ENCODE results near the gene ASB18. TPM values are rescaled to one million over a fixed set of nuclear protein-coding genes. Genes with fewer than 3 reads are reported as not detected.
A peak's percentile ranks its signal among the peaks of the same experiment; 100 is the strongest.

Gene ASB18
- total and polyA plus RNA-seq, 2 donors from 2014 or later: not detected

DNA sequence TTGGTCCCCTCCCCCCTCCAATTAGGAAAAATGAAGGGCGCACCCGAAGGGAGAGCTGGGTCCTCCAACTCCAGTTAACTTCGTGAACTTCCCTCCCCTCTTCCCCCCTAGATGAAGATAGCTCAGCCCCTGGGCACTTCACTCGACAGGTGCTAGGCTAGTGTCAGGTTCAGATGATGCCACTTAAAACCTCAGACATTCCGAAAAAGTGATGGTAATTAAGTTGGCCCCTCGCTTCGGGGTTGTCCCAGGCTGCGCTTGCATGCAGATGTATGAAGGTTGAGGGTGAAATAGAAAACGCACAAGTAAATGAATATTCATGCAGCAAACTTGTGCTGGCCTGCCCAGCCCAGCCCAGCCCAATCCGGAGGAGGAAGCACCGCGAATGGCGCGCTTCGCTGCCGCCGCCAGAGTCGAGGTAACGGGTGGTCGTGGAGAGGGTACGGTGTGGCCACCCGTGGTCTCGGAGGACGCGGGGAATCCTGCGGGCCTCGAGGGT lies 93.0 kb downstream of the ASB18 start:
- FAIRE-seq: no peak
- H3K4me3 ChIP-seq (ENCODE audit: low read length in 3 of 3): no peak overlapping the region
- H3K4me1 ChIP-seq (ENCODE audit: control insufficient read depth in 2 of 3, insufficient read depth in 2 of 3, low read depth in 1 of 3, low read length in 3 of 3): peaks cover 0 to 9% (median 0%) of the 10 kb centered on the region in 3 donors
- H3K9ac ChIP-seq (ENCODE audit: low read length in 3 of 3): no peak overlapping the region
- H3K27ac ChIP-seq (ENCODE audit: low read depth in 2 of 2, low read length in 2 of 2): no peak overlapping the region
- H3K9me3 ChIP-seq (ENCODE audit: control insufficient read depth in 2 of 3, insufficient read depth in 1 of 3, low read length in 3 of 3): no peaks in the 10 kb centered on the region
- intact Hi-C loops (cut with DNase I): no loop called here
- DNase-seq: peak in 1 of 5 donors; percentile 49
- TF ChIP-seq, protein P1, sequence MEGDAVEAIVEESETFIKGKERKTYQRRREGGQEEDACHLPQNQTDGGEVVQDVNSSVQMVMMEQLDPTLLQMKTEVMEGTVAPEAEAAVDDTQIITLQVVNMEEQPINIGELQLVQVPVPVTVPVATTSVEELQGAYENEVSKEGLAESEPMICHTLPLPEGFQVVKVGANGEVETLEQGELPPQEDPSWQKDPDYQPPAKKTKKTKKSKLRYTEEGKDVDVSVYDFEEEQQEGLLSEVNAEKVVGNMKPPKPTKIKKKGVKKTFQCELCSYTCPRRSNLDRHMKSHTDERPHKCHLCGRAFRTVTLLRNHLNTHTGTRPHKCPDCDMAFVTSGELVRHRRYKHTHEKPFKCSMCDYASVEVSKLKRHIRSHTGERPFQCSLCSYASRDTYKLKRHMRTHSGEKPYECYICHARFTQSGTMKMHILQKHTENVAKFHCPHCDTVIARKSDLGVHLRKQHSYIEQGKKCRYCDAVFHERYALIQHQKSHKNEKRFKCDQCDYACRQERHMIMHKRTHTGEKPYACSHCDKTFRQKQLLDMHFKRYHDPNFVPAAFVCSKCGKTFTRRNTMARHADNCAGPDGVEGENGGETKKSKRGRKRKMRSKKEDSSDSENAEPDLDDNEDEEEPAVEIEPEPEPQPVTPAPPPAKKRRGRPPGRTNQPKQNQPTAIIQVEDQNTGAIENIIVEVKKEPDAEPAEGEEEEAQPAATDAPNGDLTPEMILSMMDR (IDR thresholded peaks at IDR 0.05; ENCODE audit: borderline replicate concordance, extremely low read depth, insufficient read depth): no peak
- no peaks in the 10 kb centered on the region for H3K36me3 ChIP-seq (ENCODE audit: control insufficient read depth in 2 of 3, insufficient read depth in 3 of 3, low read length in 3 of 3)
- peaks cover 58% of the 10 kb centered on the region for H3K27me3 ChIP-seq (ENCODE audit: control insufficient read depth, insufficient read depth, low read length)

DNA sequence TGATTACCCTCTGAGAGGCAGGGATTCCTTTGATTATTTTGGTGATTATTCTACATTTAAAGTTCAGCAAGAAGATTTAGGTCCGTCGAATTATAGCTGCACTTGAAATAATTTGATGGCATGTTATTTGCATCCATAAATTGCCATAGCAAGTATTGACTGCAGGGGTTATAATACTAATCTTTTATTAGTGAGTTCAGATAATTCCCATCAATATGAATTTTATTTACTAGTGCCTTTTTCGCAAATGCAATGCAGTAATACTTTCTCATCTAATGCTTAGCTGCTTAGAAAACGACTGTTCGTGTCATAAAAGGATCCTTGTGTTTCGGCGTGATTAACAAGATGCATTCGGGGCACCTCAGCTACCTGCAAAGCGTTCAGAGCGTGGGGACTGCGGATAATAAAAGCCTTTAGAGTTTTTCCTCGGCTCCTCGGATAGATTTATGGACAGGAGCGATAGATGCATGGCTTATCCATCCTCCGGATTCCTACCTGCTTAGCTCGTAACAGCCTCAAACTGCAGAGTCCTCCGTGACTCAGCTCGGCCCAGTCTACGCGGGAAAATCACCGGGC lies 93.5 kb downstream of the ASB18 start:
- no peak for FAIRE-seq
- Histone ChIP-seq H3K4me1 (ENCODE audit: control insufficient read depth in 2 of 3, insufficient read depth in 2 of 3, low read depth in 1 of 3, low read length in 3 of 3) (peaks cover 0 to 9% (median 0%) of the 10 kb centered on the region in 3 donors), H3K27ac (ENCODE audit: low read depth in 2 of 2, low read length in 2 of 2) (no peak overlapping the region), H3K36me3 (ENCODE audit: control insufficient read depth in 2 of 3, insufficient read depth in 3 of 3, low read length in 3 of 3) (no peaks in the 10 kb centered on the region), H3K4me3 (ENCODE audit: low read length in 3 of 3) (no peak overlapping the region), H3K9me3 (ENCODE audit: control insufficient read depth in 2 of 3, insufficient read depth in 1 of 3, low read length in 3 of 3) (no peaks in the 10 kb centered on the region), H3K27me3 (ENCODE audit: control insufficient read depth, insufficient read depth, low read length) (peaks cover 63% of the 10 kb centered on the region), H3K9ac (ENCODE audit: low read length in 3 of 3) (no peak overlapping the region)
- TF ChIP-seq, protein P1 (IDR thresholded peaks at IDR 0.05; ENCODE audit: borderline replicate concordance, extremely low read depth, insufficient read depth): no peak
- intact Hi-C loops (cut with DNase I): no loop called here
- DNase-seq: peak in 1 of 5 donors; percentile 32

DNA sequence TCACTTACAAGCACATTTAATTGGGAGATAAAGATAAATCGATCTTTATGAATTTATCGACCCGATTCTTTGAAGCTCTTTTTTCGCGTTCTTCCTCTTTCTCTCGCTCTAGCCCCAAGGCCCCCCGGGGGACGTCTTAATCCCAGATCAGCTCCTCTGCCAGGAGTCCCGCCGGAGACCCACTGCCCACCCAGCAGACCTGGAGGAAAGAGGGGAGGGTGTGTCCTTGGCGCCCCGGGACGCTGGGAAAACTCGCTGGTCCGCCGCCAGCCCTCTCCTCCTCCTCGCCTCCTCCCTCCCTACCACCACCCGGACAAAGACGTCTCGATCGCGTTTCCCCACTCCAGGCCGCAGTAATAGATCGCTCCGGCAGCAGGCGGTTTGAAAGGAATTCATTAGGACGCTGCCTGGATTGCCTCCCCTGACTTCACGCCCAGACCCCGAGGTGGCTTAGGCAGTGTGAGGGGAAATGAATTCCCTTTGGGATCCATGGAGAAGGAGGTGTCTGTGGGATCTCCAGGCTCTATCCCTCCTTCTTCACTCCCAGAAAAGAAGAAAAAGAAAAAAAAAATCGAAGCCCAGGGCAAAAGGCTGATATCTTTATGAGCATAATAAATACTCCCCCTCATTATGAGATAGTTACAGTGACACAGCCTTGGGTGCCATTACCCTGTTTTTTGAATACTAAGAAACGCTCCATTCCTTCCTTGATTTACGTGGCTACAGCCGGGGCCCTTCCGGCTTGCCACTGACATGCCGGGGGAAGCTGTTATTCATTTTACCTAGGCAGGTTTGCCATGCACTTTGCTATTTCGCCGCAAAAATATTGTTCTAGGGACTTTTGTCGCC lies 94.2 kb downstream of the ASB18 start:
- no peak overlapping the region for H3K27ac ChIP-seq (ENCODE audit: low read depth in 2 of 2, low read length in 2 of 2)
- no peak for FAIRE-seq
- peaks cover 68% of the 10 kb centered on the region for H3K27me3 ChIP-seq (ENCODE audit: control insufficient read depth, insufficient read depth, low read length)
- H3K9ac ChIP-seq (ENCODE audit: low read length in 3 of 3): no peak overlapping the region
- TF ChIP-seq, protein P1 (IDR thresholded peaks at IDR 0.05; ENCODE audit: borderline replicate concordance, extremely low read depth, insufficient read depth): no peak
- H3K36me3 ChIP-seq (ENCODE audit: control insufficient read depth in 2 of 3, insufficient read depth in 3 of 3, low read length in 3 of 3): no peaks in the 10 kb centered on the region
- peaks cover 0 to 9% (median 0%) of the 10 kb centered on the region in 3 donors for H3K4me1 ChIP-seq (ENCODE audit: control insufficient read depth in 2 of 3, insufficient read depth in 2 of 3, low read depth in 1 of 3, low read length in 3 of 3)
- no peaks in the 10 kb centered on the region for H3K9me3 ChIP-seq (ENCODE audit: control insufficient read depth in 2 of 3, insufficient read depth in 1 of 3, low read length in 3 of 3)
- intact Hi-C loops (cut with DNase I): no loop called here
- no peak overlapping the region for H3K4me3 ChIP-seq (ENCODE audit: low read length in 3 of 3)
- DNase-seq: peak in 2 of 5 donors; percentile 61 to 62

Measured in kidney (tissue), 14 donors.